Testis (tissue), 2 donors: ENCODE data around the gene TMEM184B.

ENCODE experiments used
- POLR2A ChIP-seq: fragments of 450-650 bp; IDR thresholded peaks from one replicate; pipeline ENCODE4 v1.6.1; 2017; ENCODE audit warnings: antibody characterized with exemption, mild to moderate bottlenecking, moderate library complexity
- TF ChIP-seq, protein P1 (sequence below), 3 experiments: fragments of 450-650 bp in 2 of 3; fragments of 200-600 bp in 1 of 3; sonication (generic) in 1 of 3; IDR thresholded peaks; one replicate each; pipeline ENCODE4 v1.5.1; 2016 to 2019; ENCODE audit warnings: antibody characterized with exemption in 3 of 3, mild to moderate bottlenecking in 2 of 3, moderate library complexity in 1 of 3

DNA sequence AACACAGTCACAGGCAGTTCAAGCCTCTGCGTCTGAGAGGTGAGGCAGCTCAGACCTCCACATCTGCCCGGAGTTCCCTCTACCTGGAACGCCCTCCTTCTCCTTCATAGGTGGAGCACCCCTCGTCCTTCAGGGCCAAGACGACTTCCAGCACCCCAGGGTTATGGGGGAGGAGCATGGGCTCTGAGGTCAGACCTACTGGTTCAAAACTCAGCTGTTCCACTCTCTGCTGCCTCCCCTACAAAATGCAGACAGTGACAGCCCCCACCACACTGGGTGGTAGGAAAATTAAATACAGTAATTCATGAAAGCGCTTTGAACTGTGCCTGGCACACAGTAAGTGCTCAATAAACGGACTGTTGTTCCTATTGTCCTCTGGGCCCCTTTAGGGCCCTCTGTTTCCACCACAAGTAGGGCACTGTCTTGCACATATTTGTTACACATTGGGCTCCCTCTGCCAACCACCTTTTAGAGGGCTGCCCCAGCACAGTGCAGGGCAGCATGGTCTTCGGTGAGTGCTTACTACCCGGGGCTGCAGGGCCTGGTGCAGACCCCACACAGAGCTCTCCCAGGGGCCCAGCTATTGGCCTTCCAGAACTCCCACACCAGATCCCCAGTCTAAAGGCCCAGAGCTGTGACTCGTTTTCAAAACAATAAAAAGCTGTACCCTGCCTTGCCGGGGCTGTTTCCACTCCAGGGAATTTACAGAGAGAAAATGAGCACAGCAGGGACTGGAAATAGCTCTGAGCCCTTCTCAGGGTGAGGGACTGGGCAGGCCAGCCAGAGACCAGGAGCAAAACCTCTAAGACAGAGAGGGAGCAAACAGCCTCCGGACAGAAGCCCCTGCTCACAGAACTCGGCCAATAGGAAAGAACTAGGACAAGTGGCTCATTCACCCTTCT, 2.5 kb downstream of the TMEM184B start:
- TF ChIP-seq, protein P1, sequence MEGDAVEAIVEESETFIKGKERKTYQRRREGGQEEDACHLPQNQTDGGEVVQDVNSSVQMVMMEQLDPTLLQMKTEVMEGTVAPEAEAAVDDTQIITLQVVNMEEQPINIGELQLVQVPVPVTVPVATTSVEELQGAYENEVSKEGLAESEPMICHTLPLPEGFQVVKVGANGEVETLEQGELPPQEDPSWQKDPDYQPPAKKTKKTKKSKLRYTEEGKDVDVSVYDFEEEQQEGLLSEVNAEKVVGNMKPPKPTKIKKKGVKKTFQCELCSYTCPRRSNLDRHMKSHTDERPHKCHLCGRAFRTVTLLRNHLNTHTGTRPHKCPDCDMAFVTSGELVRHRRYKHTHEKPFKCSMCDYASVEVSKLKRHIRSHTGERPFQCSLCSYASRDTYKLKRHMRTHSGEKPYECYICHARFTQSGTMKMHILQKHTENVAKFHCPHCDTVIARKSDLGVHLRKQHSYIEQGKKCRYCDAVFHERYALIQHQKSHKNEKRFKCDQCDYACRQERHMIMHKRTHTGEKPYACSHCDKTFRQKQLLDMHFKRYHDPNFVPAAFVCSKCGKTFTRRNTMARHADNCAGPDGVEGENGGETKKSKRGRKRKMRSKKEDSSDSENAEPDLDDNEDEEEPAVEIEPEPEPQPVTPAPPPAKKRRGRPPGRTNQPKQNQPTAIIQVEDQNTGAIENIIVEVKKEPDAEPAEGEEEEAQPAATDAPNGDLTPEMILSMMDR (IDR thresholded peaks at IDR 0.05), result no peak
- no peak for TF ChIP-seq POLR2A
